Neuronal stem cell (in vitro differentiated cells): ENCODE data around the gene MIF4GD.

Source experiments
- DNase-seq: peaks from one replicate; pipeline ENCODE4 v3.0.0-alpha.2; 2013; ENCODE audit warnings: low spot score
- H2AFZ ChIP-seq: one replicate; pipeline ENCODE4 v1.6.1; 2013; ENCODE audit warnings: mild to moderate bottlenecking, low read length, inconsistent platforms
- H2AK5ac ChIP-seq: 2 replicates; pipeline ENCODE4 v1.6.1; 2013; ENCODE audit warnings: low read depth, mild to moderate bottlenecking, inconsistent platforms, low read length, moderate library complexity, mixed read lengths
- H2BK120ac ChIP-seq: 2 replicates; pipeline ENCODE4 v1.6.1; 2013; ENCODE audit warnings: low read depth, mild to moderate bottlenecking, inconsistent platforms, low read length, moderate library complexity, mixed read lengths
- H2BK12ac ChIP-seq: one replicate; pipeline ENCODE4 v1.6.1; 2013; ENCODE audit warnings: low read length, inconsistent platforms
- H2BK15ac ChIP-seq: 2 replicates; pipeline ENCODE4 v1.6.1; 2013; ENCODE audit warnings: mild to moderate bottlenecking, low read length, inconsistent platforms, mixed read lengths
- H2BK5ac ChIP-seq: one replicate; pipeline ENCODE4 v1.6.1; 2013; ENCODE audit warnings: inconsistent platforms, mild to moderate bottlenecking, low read length, moderate library complexity
- H3K14ac ChIP-seq: one replicate; pipeline ENCODE4 v1.6.1; 2013; ENCODE audit warnings: low read length, inconsistent platforms
- H3K18ac ChIP-seq: 2 replicates; pipeline ENCODE4 v1.6.1; 2013; ENCODE audit warnings: low read length, inconsistent platforms
- H3K23ac ChIP-seq: 2 replicates; pipeline ENCODE4 v1.6.1; 2013; ENCODE audit warnings: low read depth, mild to moderate bottlenecking, mixed read lengths, low read length, inconsistent platforms; ENCODE audit not compliant: poor library complexity
- H3K27ac ChIP-seq: replicated peaks from 3 replicates; pipeline ENCODE4 v1.5.1; 2013; ENCODE audit warnings: low read length, inconsistent platforms
- H3K27me3 ChIP-seq, 3 experiments: 2 replicates each; pipeline ENCODE4 v1.6.1; 2013; ENCODE audit warnings: low read length in 3 of 3, mild to moderate bottlenecking in 2 of 3, inconsistent platforms in 1 of 3, low read depth in 1 of 3, mixed read lengths in 1 of 3, moderate library complexity in 1 of 3; ENCODE audit not compliant: control insufficient read depth in 3 of 3, insufficient read depth in 3 of 3
- H3K36me3 ChIP-seq, 2 donors: replicated peaks in 1 of 2; 2 replicates each; pipeline ENCODE4 v1.6.1; 2013; ENCODE audit warnings: low read length in 2 of 2; ENCODE audit not compliant: control insufficient read depth in 2 of 2, insufficient read depth in 2 of 2
- H3K4ac ChIP-seq: 2 replicates; pipeline ENCODE4 v1.6.1; 2013; ENCODE audit warnings: inconsistent platforms, mild to moderate bottlenecking, low read length, moderate library complexity
- H3K4me1 ChIP-seq, 2 donors: 1 replicate in 1 of 2; 2 replicates in 1 of 2; pipeline ENCODE4 v1.6.1; 2013; ENCODE audit warnings: low read length in 2 of 2, low read depth in 1 of 2; ENCODE audit not compliant: control insufficient read depth in 2 of 2, insufficient read depth in 1 of 2
- H3K4me2 ChIP-seq: one replicate; pipeline ENCODE4 v1.6.1; 2013; ENCODE audit warnings: mild to moderate bottlenecking, low read length, inconsistent platforms; ENCODE audit not compliant: insufficient read depth, poor library complexity, severe bottlenecking
- H3K4me3 ChIP-seq, 2 donors: 2 replicates each; pipeline ENCODE4 v1.5.1; 2013; ENCODE audit warnings: low read length in 2 of 2, mild to moderate bottlenecking in 2 of 2, inconsistent platforms in 1 of 2, moderate library complexity in 1 of 2
- H3K79me1 ChIP-seq: one replicate; pipeline ENCODE4 v1.6.1; 2013; ENCODE audit warnings: low read depth, mild to moderate bottlenecking, inconsistent platforms, low read length, moderate library complexity
- H3K9ac ChIP-seq: one replicate; pipeline ENCODE4 v1.6.1; 2013; ENCODE audit warnings: mild to moderate bottlenecking, low read depth, low read length, inconsistent platforms; ENCODE audit not compliant: poor library complexity
- H3K9me3 ChIP-seq, 2 donors: replicated peaks in 1 of 2; 2 replicates each; pipeline versions ENCODE3 to v1.6.1; 2013; ENCODE audit warnings: low read length in 2 of 2, mild to moderate bottlenecking in 2 of 2, inconsistent platforms in 1 of 2, low read depth in 1 of 2, mixed read lengths in 1 of 2, moderate library complexity in 1 of 2; ENCODE audit not compliant: control insufficient read depth in 2 of 2, insufficient read depth in 1 of 2
- H4K8ac ChIP-seq: one replicate; pipeline ENCODE4 v1.6.1; 2013; ENCODE audit warnings: low read depth, mild to moderate bottlenecking, inconsistent platforms, low read length, moderate library complexity
- H4K91ac ChIP-seq: one replicate; pipeline ENCODE4 v1.6.1; 2013; ENCODE audit warnings: low read length, low read depth, mild to moderate bottlenecking, inconsistent platforms; ENCODE audit not compliant: poor library complexity
- WGBS, 2 donors: extraction: QIAGEN DNeasy Blood & Tissue Kit; methylation state at CpG; one replicate each; pipeline ENCODE4 v1.1.7; 2013; ENCODE audit warnings: missing lambda C conversion rate in 2 of 2, mixed read lengths in 1 of 2; ENCODE audit not compliant: insufficient read length in 2 of 2, insufficient replicate concordance in 1 of 2; ENCODE audit errors: extremely low coverage in 2 of 2; 5-methylcytosine and 5-hydroxymethylcytosine counted together

MIF4GD gene

DNA sequence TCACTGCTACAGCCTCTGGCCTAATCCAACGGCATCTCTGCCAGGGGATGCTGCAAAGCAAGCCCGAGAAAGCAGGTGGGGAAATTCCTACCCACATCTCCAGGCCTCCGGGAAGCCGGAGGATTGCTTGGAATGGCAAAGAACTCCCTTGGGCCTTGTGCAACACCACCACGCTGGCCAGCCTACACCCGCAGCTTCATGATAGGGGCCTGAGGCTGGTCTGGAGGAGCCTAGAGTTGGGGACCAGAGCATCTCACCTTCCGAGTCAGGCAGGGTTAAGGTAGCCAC is 29.9 kb downstream of the MIF4GD start:
- Histone ChIP-seq H4K91ac (no peak overlapping the region), H2AK5ac (peak overlapping the region; percentile 72), H3K36me3 (peaks cover 71 to 99% of the 10 kb centered on the region in 2 donors), H3K9ac (peak overlapping the region; percentile 78), H3K4me2 (no peak overlapping the region), H3K9me3 (no peaks in the 10 kb centered on the region), H3K14ac (no peak overlapping the region), H3K18ac (peak overlapping the region; percentile 15), H2AFZ (no peak overlapping the region), H2BK15ac (no peak overlapping the region), H3K27ac (peak overlapping the region; percentile 40), H3K27me3 (no peaks in the 10 kb centered on the region), H3K4me1 (peaks cover 0 to 8% of the 10 kb centered on the region in 2 donors), H3K79me1 (peaks cover 2% of the 10 kb centered on the region), H2BK5ac (no peak overlapping the region), H3K4ac (no peak overlapping the region), H4K8ac (no peak overlapping the region), H2BK12ac (no peak overlapping the region), H3K4me3 (no peak overlapping the region), H2BK120ac (no peak overlapping the region), H3K23ac (peak overlapping the region; percentile 37)
- DNase-seq = no peak
- no CpG with 5 or more reads among the region's 7 CpGs for WGBS, 2 donors

DNA sequence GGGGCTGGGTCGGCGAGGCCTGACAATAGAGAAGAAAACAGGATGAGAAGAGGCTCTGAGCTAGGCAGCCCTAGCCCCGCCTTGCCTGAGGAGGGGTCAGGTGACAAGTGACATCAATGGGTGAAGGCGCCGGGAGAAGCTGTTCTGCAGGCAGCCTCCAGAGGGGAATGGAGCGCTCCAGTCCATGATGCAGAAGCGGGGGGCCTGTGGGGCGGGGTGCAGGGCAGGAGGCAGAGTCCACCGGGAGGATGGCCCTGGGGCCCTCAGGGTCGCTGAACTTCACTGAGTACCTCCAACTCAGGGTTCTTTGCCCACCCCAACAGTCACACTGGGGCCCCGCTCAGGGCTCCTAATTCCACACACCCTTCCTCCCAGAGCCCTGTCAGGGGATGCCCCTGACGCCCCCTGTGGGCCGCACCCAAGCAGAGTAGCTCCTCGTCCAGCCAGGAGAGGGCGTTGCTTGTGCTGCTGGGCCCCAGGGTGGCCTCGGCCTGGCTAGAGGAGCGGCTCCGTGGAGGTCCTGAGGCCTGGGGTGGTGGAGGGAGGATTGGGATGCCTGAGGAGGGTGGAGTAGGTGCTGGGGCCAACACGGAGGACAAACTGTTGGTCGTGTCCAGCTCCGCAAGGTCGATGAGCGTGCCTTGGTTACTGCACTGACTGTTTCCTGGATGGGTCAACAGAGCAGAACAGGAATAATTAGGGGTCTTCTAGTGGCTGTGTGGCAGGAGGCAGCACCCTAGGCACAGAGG is 30.5 kb downstream of the MIF4GD start:
- no peak overlapping the region for H4K8ac ChIP-seq
- peak overlapping the region; percentile 72 for H2AK5ac ChIP-seq
- no CpG with 5 or more reads among the region's 23 CpGs for WGBS, 2 donors
- H2BK15ac ChIP-seq = no peak overlapping the region
- no peak overlapping the region for H2AFZ ChIP-seq
- DNase-seq = peak; percentile 63
- no peak overlapping the region for H3K14ac ChIP-seq
- no peaks in the 10 kb centered on the region for H3K27me3 ChIP-seq
- peak overlapping the region; percentile 78 for H3K9ac ChIP-seq
- H3K36me3 ChIP-seq = peaks cover 66 to 99% of the 10 kb centered on the region in 2 donors
- H3K9me3 ChIP-seq = no peaks in the 10 kb centered on the region
- H3K4me2 ChIP-seq = no peak overlapping the region
- H2BK12ac ChIP-seq = no peak overlapping the region
- H2BK120ac ChIP-seq = no peak overlapping the region
- no peak overlapping the region for H4K91ac ChIP-seq
- H2BK5ac ChIP-seq = peak overlapping the region; percentile 11
- no peaks in the 10 kb centered on the region for H3K79me1 ChIP-seq
- no peak overlapping the region for H3K4ac ChIP-seq
- no peak overlapping the region for H3K4me3 ChIP-seq
- peak overlapping the region; percentile 69 for H3K18ac ChIP-seq
- H3K27ac ChIP-seq = peak overlapping the region; percentile 55
- H3K23ac ChIP-seq = peak overlapping the region; percentile 37
- H3K4me1 ChIP-seq = peaks cover 0 to 8% of the 10 kb centered on the region in 2 donors

DNA sequence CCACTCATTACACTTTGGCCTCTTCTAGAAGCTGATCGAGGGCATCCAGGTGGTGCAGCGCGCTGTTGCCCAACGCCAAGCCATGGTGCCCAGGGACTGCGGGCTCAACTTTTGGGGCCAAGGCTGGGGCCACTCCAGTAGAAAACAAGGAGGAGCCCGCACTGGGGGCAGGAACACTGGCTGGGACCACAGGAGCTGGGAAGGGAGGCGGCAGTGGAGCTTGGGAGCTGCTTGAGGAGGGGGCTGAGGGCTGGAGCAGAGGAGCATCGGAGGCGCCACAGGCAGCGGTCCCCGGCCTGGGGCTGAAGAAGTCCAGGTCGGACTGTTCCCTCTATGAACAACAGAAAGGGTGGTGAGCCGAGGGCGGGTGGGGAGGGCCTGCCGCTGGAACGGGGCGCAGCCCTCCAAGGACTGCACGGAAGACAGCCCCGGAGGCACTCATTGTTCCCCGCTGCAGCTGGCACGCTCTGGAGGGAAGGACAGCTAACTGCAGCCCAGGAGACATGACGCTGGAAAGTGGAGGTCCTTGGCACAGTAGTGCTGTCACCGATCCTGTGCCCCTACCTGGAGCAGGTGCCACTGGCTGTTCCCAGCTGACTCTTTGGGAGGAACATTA is 31.1 kb downstream of the MIF4GD start:
- H2AK5ac ChIP-seq = peak overlapping the region; percentile 72
- no peak overlapping the region for H2AFZ ChIP-seq
- no peak overlapping the region for H3K4ac ChIP-seq
- no peaks in the 10 kb centered on the region for H3K79me1 ChIP-seq
- H3K27ac ChIP-seq = peak overlapping the region; percentile 52
- H2BK120ac ChIP-seq = no peak overlapping the region
- H4K8ac ChIP-seq = no peak overlapping the region
- H3K4me3 ChIP-seq = no peak overlapping the region
- H3K27me3 ChIP-seq = no peaks in the 10 kb centered on the region
- peak overlapping the region; percentile 22 for H2BK15ac ChIP-seq
- peak overlapping the region; percentile 11 for H2BK5ac ChIP-seq
- no peak overlapping the region for H3K4me2 ChIP-seq
- H3K4me1 ChIP-seq = peaks cover 0 to 8% of the 10 kb centered on the region in 2 donors
- no peak for DNase-seq
- H2BK12ac ChIP-seq = no peak overlapping the region
- peaks cover 68 to 99% of the 10 kb centered on the region in 2 donors for H3K36me3 ChIP-seq
- H3K23ac ChIP-seq = peak overlapping the region; percentile 25
- peak overlapping the region; percentile 69 for H3K18ac ChIP-seq
- H3K9ac ChIP-seq = peak overlapping the region; percentile 75
- no peak overlapping the region for H4K91ac ChIP-seq
- H3K14ac ChIP-seq = no peak overlapping the region
- WGBS, 2 donors = no CpG with 5 or more reads among the region's 23 CpGs
- no peaks in the 10 kb centered on the region for H3K9me3 ChIP-seq

DNA sequence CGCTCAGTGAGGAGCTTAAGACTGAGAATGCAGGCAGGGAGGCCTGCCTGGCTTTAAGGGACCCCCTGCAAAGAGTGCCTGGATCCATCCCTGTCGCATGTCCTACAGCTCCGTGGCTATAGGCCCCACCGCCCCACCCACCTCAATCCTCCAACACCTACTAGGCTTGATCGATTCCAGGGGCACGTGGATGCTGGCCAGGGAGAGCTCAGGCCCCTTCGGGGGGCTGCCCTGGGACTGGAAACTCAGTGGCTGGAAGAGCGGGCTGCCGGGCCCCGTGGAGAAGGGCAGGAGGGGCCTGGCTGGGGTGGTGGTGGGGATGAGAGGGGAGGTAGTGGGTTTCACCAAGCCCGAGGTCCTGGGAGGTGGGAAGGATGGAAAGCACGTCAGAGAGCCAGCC is 31.8 kb downstream of the MIF4GD start:
- no peak for DNase-seq
- Histone ChIP-seq H3K9ac (peak overlapping the region; percentile 17), H3K27me3 (no peaks in the 10 kb centered on the region), H3K36me3 (peaks cover 70 to 99% of the 10 kb centered on the region in 2 donors), H3K4ac (no peak overlapping the region), H3K4me2 (no peak overlapping the region), H3K79me1 (no peaks in the 10 kb centered on the region), H2BK15ac (no peak overlapping the region), H4K8ac (peak overlapping the region; percentile 0), H2BK120ac (no peak overlapping the region), H2AFZ (no peak overlapping the region), H3K18ac (no peak overlapping the region), H3K14ac (no peak overlapping the region), H4K91ac (no peak overlapping the region), H2AK5ac (no peak overlapping the region), H3K27ac (no peak overlapping the region), H2BK12ac (no peak overlapping the region), H3K4me1 (peaks cover 0 to 8% of the 10 kb centered on the region in 2 donors), H2BK5ac (no peak overlapping the region), H3K23ac (no peak overlapping the region), H3K9me3 (no peaks in the 10 kb centered on the region), H3K4me3 (no peak overlapping the region)
- no CpG with 5 or more reads among the region's 12 CpGs for WGBS, 2 donors
